Measurements from ENCODE around the gene SLC6A20.

SLC6A20 gene

DNA sequence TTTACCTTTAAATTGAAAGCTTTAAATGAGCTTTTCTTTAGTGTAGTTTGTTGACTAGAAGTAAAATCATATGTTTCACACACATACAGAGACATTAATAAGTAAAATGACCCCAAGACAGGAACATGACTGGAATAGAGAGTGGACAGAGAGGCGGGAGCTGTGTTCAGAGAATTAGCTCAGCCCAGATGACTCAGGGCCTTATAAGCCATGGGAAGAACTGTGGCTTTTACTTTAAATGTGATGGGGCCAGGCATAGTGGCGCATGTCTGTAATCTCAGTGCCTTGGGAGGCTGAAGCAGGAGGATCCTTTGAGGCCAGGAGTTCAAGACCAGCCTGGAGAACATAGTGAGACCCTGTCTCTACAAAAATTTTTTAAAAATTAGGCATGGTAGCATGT lies 80.4 kb downstream of the SLC6A20 start:
- no peak for DNase-seq

GRCh38 chr3:45712434-45713110 lies 83.8 kb downstream of the SLC6A20 start:
- no peak for DNase-seq

DNA sequence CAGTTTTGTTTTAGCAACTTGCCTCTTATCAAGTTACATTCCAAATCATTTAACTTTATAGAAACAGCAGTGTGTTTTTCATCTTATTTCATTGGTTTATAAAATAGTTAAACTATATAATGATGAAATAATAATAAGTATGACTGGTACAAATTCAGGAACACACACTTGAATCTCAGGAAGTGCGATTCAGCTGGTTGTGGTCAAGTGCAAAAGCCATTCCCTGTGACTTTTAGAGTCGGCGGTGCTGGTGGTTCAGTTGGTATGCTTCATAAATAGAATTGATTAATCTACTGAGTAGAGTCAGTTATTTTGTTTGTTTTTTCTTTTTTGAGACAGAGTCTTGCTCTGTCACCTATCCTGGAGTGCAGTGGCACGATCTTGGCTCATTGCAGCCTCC lies 84.4 kb downstream of the SLC6A20 start:
- no peak for DNase-seq

DNA sequence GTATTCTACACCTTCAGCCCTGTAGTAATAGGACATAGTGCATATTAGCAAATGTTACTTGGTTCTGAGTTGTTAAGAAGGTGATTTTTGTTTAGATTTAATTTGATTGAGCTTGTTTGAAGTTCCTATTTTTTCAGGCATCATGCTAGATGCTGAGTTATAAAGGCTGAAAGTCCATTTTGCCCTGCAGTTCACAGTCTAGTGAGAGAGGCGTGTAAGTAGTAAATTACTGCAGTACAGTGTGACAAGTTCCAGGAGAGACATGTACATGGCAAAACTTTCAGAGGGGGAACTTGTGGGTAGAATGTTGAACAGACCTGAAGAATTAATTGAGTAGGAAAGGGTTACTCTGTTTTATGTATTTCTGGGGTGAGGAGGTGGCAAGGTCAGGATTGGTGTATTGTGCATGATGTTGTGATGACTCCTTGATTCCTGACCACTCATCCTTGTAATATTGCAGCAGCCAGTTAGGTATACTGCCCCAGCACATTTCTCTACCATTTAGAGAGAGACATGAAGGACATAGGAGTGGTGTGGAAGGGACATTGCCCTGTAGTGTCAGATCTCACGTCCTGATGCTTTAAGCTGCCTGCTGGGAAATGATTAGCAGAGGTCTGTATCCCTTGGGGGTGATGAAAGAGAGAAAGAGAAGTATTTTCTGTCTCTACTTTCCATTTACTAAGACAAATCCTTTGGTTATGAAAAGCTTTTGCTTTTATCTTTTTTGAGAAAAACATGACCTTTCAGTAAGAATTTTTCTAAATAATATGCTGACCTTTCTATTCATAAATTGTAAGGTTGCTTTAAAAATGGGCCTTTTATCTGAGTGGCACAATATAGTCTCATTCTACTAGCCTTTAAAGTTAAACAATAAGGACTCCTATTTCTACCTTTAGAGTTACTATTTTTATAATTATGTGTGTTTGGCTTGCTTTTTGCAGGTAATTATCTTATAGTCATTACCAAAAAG lies 90.2 kb downstream of the SLC6A20 start:
- no peak for DNase-seq

Data from stimulated activated CD4-positive, alpha-beta T cell treated with anti-CD3 and anti-CD28 coated beads, Interleukin-2, amount 100 ng/mL, for 48 hours (primary cell).